OCI-LY3 (cell line): Measurements from ENCODE around the gene CLEC20A.
A peak's percentile ranks its signal among the peaks of the same experiment; 100 is the strongest.

Experiments
- H2AFZ ChIP-seq: fragments of 200-600, 300-600 bp; shearing (Covaris generic); 2 replicates; pipeline ENCODE4 v1.6.0; 2014; ENCODE audit warnings: antibody characterized with exemption, low read depth, low read length
- H3K27ac ChIP-seq: fragments of 200-600, 300-600 bp; sonication (generic); 2 replicates; pipeline ENCODE4 v1.5.1; 2014; ENCODE audit warnings: mild to moderate bottlenecking, low read length, moderate library complexity, mixed read lengths
- H3K27me3 ChIP-seq: fragments of 200-600, 300-600 bp; sonication (generic); 2 replicates; pipeline ENCODE4 v1.6.1; 2014; ENCODE audit warnings: low read depth, low read length, mixed read lengths
- H3K36me3 ChIP-seq: fragments of 200-600, 300-600 bp; sonication (generic); replicated peaks from 2 replicates; pipeline ENCODE3; 2014; ENCODE audit warnings: low read depth, low read length, mixed read lengths
- H3K4me1 ChIP-seq: fragments of 300-600, 200-600 bp; sonication (generic); 2 replicates; pipeline ENCODE4 v1.6.1; 2014; ENCODE audit warnings: low read length, mixed read lengths
- H3K4me2 ChIP-seq: fragments of 200-600, 300-600 bp; sonication (generic); 2 replicates; pipeline ENCODE4 v1.6.1; 2014; ENCODE audit warnings: low read length, mixed read lengths
- H3K4me3 ChIP-seq: fragments of 300-600, 200-600 bp; sonication (generic); 2 replicates; pipeline ENCODE4 v1.5.1; 2014; ENCODE audit warnings: antibody characterized with exemption, mild to moderate bottlenecking, low read length, moderate library complexity
- H3K79me2 ChIP-seq: fragments of 300-600, 200-600 bp; shearing (Covaris generic); 2 replicates; pipeline ENCODE4 v1.6.1; 2014; ENCODE audit warnings: mild to moderate bottlenecking, low read length, mixed read lengths
- H3K9ac ChIP-seq: fragments of 300-600, 200-600 bp; shearing (Covaris generic); 2 replicates; pipeline ENCODE4 v1.6.0; 2014; ENCODE audit warnings: mild to moderate bottlenecking, low read length, moderate library complexity
- H3K9me3 ChIP-seq: fragments of 200-600, 300-600 bp; shearing (Covaris generic); 2 replicates; pipeline ENCODE4 v1.6.1; 2014; ENCODE audit warnings: low read length, mixed read lengths; ENCODE audit not compliant: insufficient read depth
- H4K20me1 ChIP-seq: fragments of 200-600, 300-600 bp; sonication (generic); 2 replicates; pipeline ENCODE4 v1.6.1; 2016; ENCODE audit warnings: low read length, mixed read lengths; ENCODE audit not compliant: insufficient read depth
- EZH2phosphoT487 ChIP-seq: fragments of 200-600 bp; shearing (Covaris generic); IDR thresholded peaks from 2 replicates; pipeline ENCODE4 v1.6.1; 2018; ENCODE audit warnings: antibody characterized with exemption, mixed run types, low read depth
- TF ChIP-seq, protein P1 (sequence below): fragments of 200-600, 300-600 bp; sonication (generic); IDR thresholded peaks from 2 replicates; pipeline ENCODE4 v1.5.1; 2014; ENCODE audit warnings: antibody characterized with exemption, low read length, low read depth

Gene CLEC20A

DNA sequence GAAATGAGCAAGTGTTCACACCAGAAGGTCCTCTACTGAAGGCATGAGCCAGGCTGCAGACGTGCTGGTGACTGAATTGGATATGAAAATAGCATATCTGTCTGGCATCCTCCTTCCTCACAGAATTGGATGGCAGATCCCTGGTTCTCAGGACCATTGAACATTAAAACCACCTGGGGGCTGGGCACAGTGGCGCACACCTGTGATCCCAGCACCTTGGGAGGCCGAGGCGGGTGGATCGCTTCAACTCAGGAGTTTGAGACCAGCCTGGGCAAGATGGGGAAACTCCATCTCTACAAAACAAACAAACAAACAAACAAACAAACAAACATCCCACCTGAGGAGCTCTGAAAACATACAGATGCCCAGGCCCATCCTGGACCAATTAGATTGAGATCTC is 39.6 kb upstream of the CLEC20A start:
- Histone ChIP-seq H3K79me2 (no peaks in the 10 kb centered on the region), H3K4me2 (no peak overlapping the region), H3K9ac (no peak overlapping the region), H4K20me1 (no peaks in the 10 kb centered on the region), H3K36me3 (no peaks in the 10 kb centered on the region), H3K9me3 (no peaks in the 10 kb centered on the region), H3K27me3 (no peaks in the 10 kb centered on the region), H3K4me3 (no peak overlapping the region), H2AFZ (no peak overlapping the region), H3K27ac (no peak overlapping the region), H3K4me1 (peaks cover 6% of the 10 kb centered on the region; the same call in 1 of the 2 replicates)
- TF ChIP-seq EZH2phosphoT487 = no peak
- TF ChIP-seq, protein P1, sequence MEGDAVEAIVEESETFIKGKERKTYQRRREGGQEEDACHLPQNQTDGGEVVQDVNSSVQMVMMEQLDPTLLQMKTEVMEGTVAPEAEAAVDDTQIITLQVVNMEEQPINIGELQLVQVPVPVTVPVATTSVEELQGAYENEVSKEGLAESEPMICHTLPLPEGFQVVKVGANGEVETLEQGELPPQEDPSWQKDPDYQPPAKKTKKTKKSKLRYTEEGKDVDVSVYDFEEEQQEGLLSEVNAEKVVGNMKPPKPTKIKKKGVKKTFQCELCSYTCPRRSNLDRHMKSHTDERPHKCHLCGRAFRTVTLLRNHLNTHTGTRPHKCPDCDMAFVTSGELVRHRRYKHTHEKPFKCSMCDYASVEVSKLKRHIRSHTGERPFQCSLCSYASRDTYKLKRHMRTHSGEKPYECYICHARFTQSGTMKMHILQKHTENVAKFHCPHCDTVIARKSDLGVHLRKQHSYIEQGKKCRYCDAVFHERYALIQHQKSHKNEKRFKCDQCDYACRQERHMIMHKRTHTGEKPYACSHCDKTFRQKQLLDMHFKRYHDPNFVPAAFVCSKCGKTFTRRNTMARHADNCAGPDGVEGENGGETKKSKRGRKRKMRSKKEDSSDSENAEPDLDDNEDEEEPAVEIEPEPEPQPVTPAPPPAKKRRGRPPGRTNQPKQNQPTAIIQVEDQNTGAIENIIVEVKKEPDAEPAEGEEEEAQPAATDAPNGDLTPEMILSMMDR = no peak

GRCh38 chr1:178534137-178534868 is 37.5 kb upstream of the CLEC20A start:
- Histone ChIP-seq H3K27ac (no peak overlapping the region), H3K4me2 (no peak overlapping the region), H3K4me1 (peaks cover 6% of the 10 kb centered on the region; the same call in 1 of the 2 replicates), H3K36me3 (no peaks in the 10 kb centered on the region), H3K9me3 (no peaks in the 10 kb centered on the region), H2AFZ (no peak overlapping the region), H3K27me3 (no peaks in the 10 kb centered on the region), H3K79me2 (no peaks in the 10 kb centered on the region), H3K4me3 (no peak overlapping the region), H3K9ac (no peak overlapping the region), H4K20me1 (no peaks in the 10 kb centered on the region)
- no peak for TF ChIP-seq EZH2phosphoT487
- TF ChIP-seq, protein P1 = no peak

DNA sequence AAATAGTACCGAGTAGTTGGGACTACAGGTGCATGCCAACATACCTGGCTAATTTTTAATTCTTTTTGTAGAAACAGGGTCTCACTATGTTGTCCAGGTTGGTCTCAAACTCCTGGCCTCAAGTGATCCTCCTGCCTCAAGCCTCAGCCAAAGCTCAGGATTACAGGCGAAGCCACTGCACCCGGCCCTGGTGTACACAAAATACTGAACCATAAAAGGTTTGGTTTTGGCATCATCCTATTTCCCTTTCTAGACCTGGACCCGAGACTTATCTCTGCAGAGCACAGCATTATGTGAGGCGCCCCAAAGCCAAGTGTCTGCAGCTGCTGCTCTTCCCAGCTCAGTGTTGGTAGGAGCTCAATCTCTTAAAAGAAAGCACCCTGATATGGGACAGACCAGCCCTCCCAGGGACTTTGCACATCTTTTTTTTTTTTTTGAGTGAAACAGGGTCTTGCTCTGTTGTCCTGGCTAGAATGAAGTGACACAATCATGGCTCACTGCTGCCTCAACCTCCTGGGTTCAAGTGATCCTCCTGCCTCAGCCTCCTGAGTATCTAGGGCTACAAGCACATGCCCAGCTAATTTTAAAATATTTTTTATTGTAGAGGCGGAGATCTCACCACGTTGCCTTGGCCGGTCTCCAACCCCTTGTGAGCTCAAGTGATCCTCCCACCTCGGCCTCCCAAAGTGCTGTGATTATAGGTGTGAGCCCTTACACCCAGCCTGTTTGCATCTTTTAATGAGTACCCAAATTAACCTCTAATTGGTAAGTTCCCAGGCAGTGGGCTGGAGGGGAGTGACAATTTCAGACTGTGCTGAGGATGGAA is 36.6 kb upstream of the CLEC20A start:
- no peak overlapping the region for H3K4me3 ChIP-seq
- H3K4me1 ChIP-seq = peaks cover 6% of the 10 kb centered on the region; the same call in 1 of the 2 replicates
- no peak for TF ChIP-seq EZH2phosphoT487
- TF ChIP-seq, protein P1 = no peak
- no peaks in the 10 kb centered on the region for H4K20me1 ChIP-seq
- no peaks in the 10 kb centered on the region for H3K79me2 ChIP-seq
- no peak overlapping the region for H3K4me2 ChIP-seq
- H3K36me3 ChIP-seq = no peaks in the 10 kb centered on the region
- H3K27me3 ChIP-seq = no peaks in the 10 kb centered on the region
- H3K27ac ChIP-seq = no peak overlapping the region
- H3K9ac ChIP-seq = no peak overlapping the region
- no peaks in the 10 kb centered on the region for H3K9me3 ChIP-seq
- no peak overlapping the region for H2AFZ ChIP-seq

DNA sequence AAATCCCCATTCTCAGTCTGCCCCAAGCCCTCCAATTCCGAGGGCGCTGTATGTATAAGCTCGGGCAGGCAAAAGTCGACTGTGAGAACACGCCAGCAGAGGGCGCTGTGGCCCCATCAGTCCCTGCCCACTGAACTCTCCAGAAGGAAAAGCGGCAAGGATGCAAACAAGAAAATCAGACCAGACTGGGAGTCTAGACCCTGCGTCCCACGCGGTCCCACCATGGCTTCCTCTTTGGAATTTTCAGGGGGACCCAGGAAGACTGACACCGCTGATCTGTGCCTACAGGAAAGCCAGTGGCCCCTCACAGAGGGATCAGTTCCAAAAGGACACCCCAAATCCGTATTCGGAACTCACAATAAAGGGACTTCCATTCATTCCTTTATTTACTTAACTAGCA is 35.6 kb upstream of the CLEC20A start:
- Histone ChIP-seq H3K4me3 (peak overlapping the region; percentile 35), H3K9ac (no peak overlapping the region)

More for the DNA sequence above, 35.6 kb upstream of the CLEC20A start:
- no peak for TF ChIP-seq EZH2phosphoT487
- TF ChIP-seq, protein P1 = peak; percentile 98
- H3K36me3 ChIP-seq = no peaks in the 10 kb centered on the region
- H3K27me3 ChIP-seq = no peaks in the 10 kb centered on the region
- no peaks in the 10 kb centered on the region for H4K20me1 ChIP-seq
- H3K4me1 ChIP-seq = peaks cover 7% of the 10 kb centered on the region; the same call in 1 of the 2 replicates
- no peak overlapping the region for H3K27ac ChIP-seq
- no peaks in the 10 kb centered on the region for H3K9me3 ChIP-seq
- H2AFZ ChIP-seq = peak overlapping the region; percentile 94
- H3K4me2 ChIP-seq = peak overlapping the region; percentile 61
- H3K79me2 ChIP-seq = no peaks in the 10 kb centered on the region
